Panc1 (cell line): ENCODE results near the gene GRID1. TPM values are rescaled to one million over a fixed set of nuclear protein-coding genes. Genes with fewer than 3 reads are reported as not detected.

Source experiments
- ATAC-seq: fragments of 200-7000 bp; cut with Tn5 transposase; 2 replicates; pipeline ENCODE4 v1.9.1; 2020; ENCODE audit warnings: mild to moderate bottlenecking, moderate library complexity
- BruUV-seq: library from RNA; stranded (reverse); fragments of 400-500 nt; replicated peaks from 2 replicates; lab custom pipeline; 2021; lab: Mats Ljungman, UMichigan
- CTCF ChIA-PET: fragments of 300-600 bp; sonication (Branson Sonifier 250); formaldehyde crosslinking; loops from one replicate; lab custom pipeline; 2022; ENCODE audit warnings: antibody characterized with exemption; lab: Charles Lee
- POLR2A ChIA-PET: fragments of 300-600 bp; sonication (Branson Sonifier 250); formaldehyde crosslinking; loops from one replicate; lab custom pipeline; 2022; ENCODE audit warnings: antibody characterized with exemption; lab: Charles Lee
- DNase-seq: peaks from one replicate; pipeline ENCODE4 v3.0.0-alpha.2; 2010; ENCODE audit warnings: low read depth, low spot score
- H3K27ac ChIP-seq: 2 replicates; pipeline ENCODE4 v1.5.1; 2011; ENCODE audit warnings: mild to moderate bottlenecking, low read length, inconsistent platforms
- H3K27me3 ChIP-seq: fragments of 200-500 bp; sonication (Bioruptor generic); 2 replicates; pipeline ENCODE4 v1.6.0; 2014; ENCODE audit warnings: low read length, inconsistent platforms; ENCODE audit not compliant: control insufficient read depth, insufficient read depth
- H3K36me3 ChIP-seq: fragments of 200-500 bp; sonication (Bioruptor generic); 2 replicates; pipeline ENCODE4 v1.5.1; 2014; ENCODE audit warnings: inconsistent platforms, mild to moderate bottlenecking, low read length, moderate library complexity; ENCODE audit not compliant: control insufficient read depth, insufficient read depth
- H3K4me1 ChIP-seq: 2 replicates; pipeline ENCODE4 v1.5.1; 2011; ENCODE audit warnings: inconsistent platforms, mild to moderate bottlenecking, low read length, moderate library complexity; ENCODE audit not compliant: control insufficient read depth, insufficient read depth
- H3K4me3 ChIP-seq, 2 experiments: 2 replicates each; pipeline ENCODE4 v1.5.1; 2011 to 2012; ENCODE audit warnings: low read depth in 2 of 2, low read length in 2 of 2, mild to moderate bottlenecking in 2 of 2, inconsistent platforms in 1 of 2, moderate library complexity in 1 of 2
- H3K9me3 ChIP-seq: fragments of 200-500 bp; sonication (Bioruptor generic); 2 replicates; pipeline ENCODE4 v1.5.1; 2014; ENCODE audit warnings: low read depth, mild to moderate bottlenecking, inconsistent platforms, low read length, moderate library complexity; ENCODE audit not compliant: control insufficient read depth, insufficient read depth
- CTCF ChIP-seq: fragments of 450-650 bp; IDR thresholded peaks from 2 replicates; pipeline ENCODE4 v1.5.1; 2017; ENCODE audit warnings: mild to moderate bottlenecking
- POLR2AphosphoS5 ChIP-seq: IDR thresholded peaks from 2 replicates; pipeline ENCODE4 v1.6.1; 2012; ENCODE audit warnings: mild to moderate bottlenecking, low read depth, low read length, moderate library complexity
- REST ChIP-seq, 2 experiments: IDR thresholded peaks; 2 replicates each; pipeline ENCODE4 v1.6.1; 2011 to 2012; ENCODE audit warnings: low read depth in 2 of 2, control low read depth in 1 of 2, low read length in 1 of 2, mild to moderate bottlenecking in 1 of 2, moderate library complexity in 1 of 2; ENCODE audit not compliant: insufficient read depth in 1 of 2
- SIN3A ChIP-seq: IDR thresholded peaks from 2 replicates; pipeline ENCODE4 v1.6.1; 2012; ENCODE audit warnings: low read depth, mild to moderate bottlenecking, low read length, moderate library complexity, borderline replicate concordance; ENCODE audit not compliant: insufficient read depth
- TCF7L2 ChIP-seq: IDR thresholded peaks from 2 replicates; pipeline ENCODE4 v1.6.1; 2011; ENCODE audit warnings: mild to moderate bottlenecking, low read depth, low read length, inconsistent platforms
- in situ Hi-C: cut with HindIII; loops from 2 replicates; pipeline ENCODE4 v1.10.0; 2016; ENCODE audit warnings: low sequenced_read_pairs, low pct_unique_long_range_greater_than_20kb
- intact Hi-C: fragments of 100-400 bp; cut with micrococcal nuclease; formaldehyde crosslinking; loops from one replicate; pipeline ENCODE4 v1.10.0; 2022; ENCODE audit not compliant: unreplicated experiment
- total RNA-seq: library from RNA; stranded (reverse); gene quantifications from one replicate; pipeline ENCODE4 v1.2.1, GENCODE V29; 2021; ENCODE audit not compliant: unreplicated experiment

GRID1 gene
- total RNA-seq, 1 experiment from 2014 or later = 2.3 TPM

- H3K9me3 ChIP-seq = no peaks in the 10 kb centered on the region
- H3K36me3 ChIP-seq = no peaks in the 10 kb centered on the region
- DNase-seq (no peak), ATAC-seq (no peak)
- 0 out of 2 replicates have a peak, but pooled peaks cover 2% of the 10 kb centered on the region for H3K27me3 ChIP-seq
- H3K27ac ChIP-seq = no peak overlapping the region
- no peak overlapping the region for H3K4me3 ChIP-seq
- no TSS peak for BruUV-seq
- in situ Hi-C loops (no loop called here), intact Hi-C loops (loop anchor here (5.0 kb wide), 1 partner anchor 115 kb away; no protein-coding TSS in a partner anchor)
- ChIA-PET CTCF (no interaction called here), POLR2A (no interaction called here)
- H3K4me1 ChIP-seq = peaks cover 5% of the 10 kb centered on the region; the same call in 1 of the 2 replicates
- no peak for TF ChIP-seq SIN3A
- TF ChIP-seq POLR2AphosphoS5 = no peak
- no peak for TF ChIP-seq TCF7L2
- TF ChIP-seq CTCF = no peak
- no peak for TF ChIP-seq REST (IDR thresholded peaks at IDR 0.05; ENCODE audit: insufficient read depth in 1 of 2, low read depth in 2 of 2, low read length in 1 of 2)
Observed at GRCh38 chr10:86262688-86263181, 103.9 kb downstream of the GRID1 start.

- H3K9me3 ChIP-seq = no peaks in the 10 kb centered on the region
- no peak overlapping the region for H3K4me3 ChIP-seq
- in situ Hi-C loops = no loop called here
- no peak overlapping the region for H3K27ac ChIP-seq
- POLR2A ChIA-PET = interaction anchor here (0.5 kb wide), 1 partner anchor 262 kb away, joined by 3 read pairs; no protein-coding TSS in a partner anchor
- ATAC-seq (peak; percentile 92), DNase-seq (peak; percentile 7)
- 0 out of 2 replicates have a peak, but pooled peaks cover 2% of the 10 kb centered on the region for H3K27me3 ChIP-seq
- no TSS peak for BruUV-seq
- TF ChIP-seq SIN3A (no peak), CTCF (peak; percentile 83; the same call in 1 of the 2 replicates), REST (IDR thresholded peaks at IDR 0.05; ENCODE audit: insufficient read depth in 1 of 2, low read depth in 2 of 2, low read length in 1 of 2) (no peak), TCF7L2 (no peak)
- peaks cover 5% of the 10 kb centered on the region; the same call in 1 of the 2 replicates for H3K4me1 ChIP-seq
- CTCF ChIA-PET = interaction anchor here (1.3 kb wide), 1 partner anchor 87 kb away, joined by 3 read pairs; no protein-coding TSS in a partner anchor
- intact Hi-C loops = loop anchor here (5.0 kb wide), 1 partner anchor 115 kb away; no protein-coding TSS in a partner anchor
- no peaks in the 10 kb centered on the region for H3K36me3 ChIP-seq
Observed at GRCh38 chr10:86261941-86262687, 104.5 kb downstream of the GRID1 start.
